ENCODE measurements around the gene KBTBD2.
A peak's percentile ranks its signal among the peaks of the same experiment; 100 is the strongest.
"Not testable (repeated sequence)": the region's sequence is repeated elsewhere in the genome, so short reads cannot be mapped to it uniquely, and the experiment has no call there.

Gene KBTBD2

DNA sequence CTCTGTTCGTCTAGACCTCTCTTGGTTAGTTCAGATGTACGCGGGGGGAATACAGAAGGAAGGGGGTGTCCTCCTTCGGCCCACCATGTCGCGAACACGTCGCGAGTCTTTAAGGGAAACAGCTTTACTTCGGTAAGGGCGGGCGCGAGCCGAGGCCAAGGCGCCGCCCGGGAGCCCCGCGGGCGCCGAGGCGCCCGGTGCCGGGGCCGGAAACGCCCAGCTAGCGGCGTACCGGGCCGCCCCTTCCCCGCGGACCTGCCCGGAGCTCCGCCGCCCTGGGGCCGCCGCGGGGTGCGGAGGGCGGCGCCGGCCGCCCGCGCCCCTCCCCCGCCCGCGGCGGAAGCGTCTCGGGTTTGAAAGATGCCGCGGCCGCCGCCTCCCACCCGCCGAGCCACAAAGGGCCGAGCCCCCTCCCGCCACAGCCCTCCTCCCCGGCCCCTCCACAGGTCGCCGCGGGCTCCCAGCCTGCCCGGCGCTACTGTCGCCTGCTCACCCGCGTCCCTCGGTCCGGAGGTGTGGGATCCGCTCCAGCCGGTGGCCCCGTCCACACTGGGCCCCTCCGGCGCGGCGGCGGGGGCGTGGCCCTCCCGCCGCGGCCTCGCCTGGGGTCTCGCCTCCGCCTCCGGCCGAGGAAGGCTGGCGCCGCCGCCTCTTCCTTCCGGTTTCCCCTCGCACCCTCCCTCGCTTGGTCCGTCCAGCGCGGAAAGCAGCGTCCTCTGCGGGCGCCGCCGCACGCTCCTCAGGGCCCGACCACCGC, at the start of gene KBTBD2:
Gene KBTBD2, minus strand, starts transcription at position 718 of the 757 bp plus-strand sequence. CDS start 12,156 bp downstream, outside the sequence.
- FAIRE-seq (no peak), DNase-seq (ENCODE audit: insufficient read length, low spot score) (peak; percentile 85)

DNA sequence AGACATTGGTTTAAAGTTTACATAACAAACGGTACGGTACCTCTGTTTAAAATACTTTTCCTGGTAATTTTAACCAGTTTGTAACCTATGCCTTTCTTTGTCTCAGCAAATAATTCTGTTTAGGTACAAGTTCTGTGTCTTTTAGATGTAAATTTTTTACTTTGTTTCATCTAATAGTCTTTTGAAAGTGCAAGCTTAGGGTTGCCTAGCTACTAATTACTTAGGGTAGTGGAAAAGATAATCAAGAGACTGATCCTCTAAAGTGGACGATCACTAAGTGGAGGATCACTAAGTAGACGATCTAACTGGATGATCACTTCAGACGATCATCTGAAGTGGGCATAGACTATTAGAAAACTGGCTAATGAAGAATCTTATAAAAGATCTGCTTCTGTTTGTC, 49.6 kb upstream of the KBTBD2 start:
- FAIRE-seq (no peak), DNase-seq (ENCODE audit: insufficient read length, low spot score) (no peak)

DNA sequence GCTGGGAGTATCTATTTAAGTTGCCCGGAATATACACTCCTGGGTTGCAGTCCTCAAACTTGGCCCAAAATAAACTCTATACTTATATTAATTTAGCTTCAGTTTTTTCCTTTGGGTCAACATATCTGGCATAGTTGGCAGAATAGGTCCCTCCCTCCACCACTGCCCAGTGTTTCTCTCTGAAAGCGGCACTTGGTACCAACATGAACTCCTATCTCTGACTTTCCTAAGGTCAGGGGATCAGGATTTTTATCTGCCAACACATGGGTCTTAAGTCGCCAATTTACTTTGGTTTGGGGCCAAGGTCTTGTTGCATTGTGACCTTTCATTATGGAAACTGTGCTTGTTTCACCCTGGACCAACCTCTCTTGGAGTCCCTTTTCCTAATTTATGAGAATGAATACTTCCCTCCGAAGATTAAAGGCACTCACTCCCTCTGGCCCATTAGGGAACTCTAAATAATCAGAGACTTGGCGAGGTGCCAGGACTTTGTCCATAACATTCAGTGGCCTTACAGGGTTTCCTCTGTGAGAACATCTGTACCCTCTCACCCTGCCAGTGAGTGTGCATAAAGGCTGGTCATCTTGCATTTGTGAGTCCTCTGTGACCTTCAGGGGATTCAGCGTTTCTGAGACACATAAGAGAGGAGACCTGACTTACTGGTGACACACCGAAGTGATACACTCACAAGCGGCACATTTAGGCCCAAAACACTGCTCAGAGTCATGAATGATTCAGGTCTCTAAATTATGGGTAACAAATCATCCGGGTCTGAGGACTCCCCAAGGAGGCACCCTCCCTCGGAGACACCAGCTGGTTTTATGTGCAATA, 46.0 kb upstream of the KBTBD2 start:
- DNase-seq (ENCODE audit: insufficient read length, low spot score) (no peak), FAIRE-seq (no peak)

GRCh38 chr7:32936689-32937088, 45.1 kb upstream of the KBTBD2 start:
- FAIRE-seq (no peak), DNase-seq (ENCODE audit: insufficient read length, low spot score) (no peak)

DNA sequence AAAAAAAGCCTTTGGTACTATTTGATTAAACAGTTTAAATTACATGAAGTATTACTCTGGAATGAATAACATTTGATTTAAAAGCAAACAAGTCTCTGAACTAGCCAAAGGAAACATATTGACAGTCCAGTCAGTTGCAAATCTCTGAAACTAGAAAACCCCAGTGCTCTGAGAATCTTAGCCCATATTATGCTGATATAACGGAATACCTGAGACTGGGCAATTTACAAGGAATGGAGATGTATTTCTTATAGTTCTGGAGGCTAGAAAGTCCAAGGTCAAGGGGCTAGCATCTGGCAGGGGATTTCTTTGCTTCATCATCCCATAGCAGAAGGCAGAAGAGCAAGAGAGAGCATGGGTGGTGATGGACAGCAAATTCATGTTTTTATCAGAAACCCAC, 44.0 kb upstream of the KBTBD2 start:
- DNase-seq (ENCODE audit: insufficient read length, low spot score): no peak
- FAIRE-seq: no peak

DNA sequence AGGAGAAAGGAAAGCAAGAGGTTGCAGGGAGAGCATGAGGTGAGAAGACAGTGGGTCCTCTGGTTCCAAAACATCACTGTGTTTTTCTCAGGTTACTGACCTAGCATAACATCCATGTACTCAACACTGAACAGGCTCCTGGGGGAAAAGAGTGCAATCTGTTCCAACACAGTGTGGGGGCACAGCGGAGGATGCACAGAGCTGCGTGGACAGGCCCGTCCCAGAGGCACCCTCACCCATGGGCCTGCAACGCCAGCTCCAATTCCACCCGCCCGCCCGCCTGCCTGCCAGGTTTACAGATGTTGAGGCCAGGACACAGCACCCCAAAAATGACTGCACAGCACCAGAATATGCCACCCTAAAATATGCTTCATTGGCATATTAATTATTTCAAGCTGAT, 38.8 kb upstream of the KBTBD2 start:
- no peak for FAIRE-seq
- DNase-seq (ENCODE audit: insufficient read length, low spot score): no peak

DNA sequence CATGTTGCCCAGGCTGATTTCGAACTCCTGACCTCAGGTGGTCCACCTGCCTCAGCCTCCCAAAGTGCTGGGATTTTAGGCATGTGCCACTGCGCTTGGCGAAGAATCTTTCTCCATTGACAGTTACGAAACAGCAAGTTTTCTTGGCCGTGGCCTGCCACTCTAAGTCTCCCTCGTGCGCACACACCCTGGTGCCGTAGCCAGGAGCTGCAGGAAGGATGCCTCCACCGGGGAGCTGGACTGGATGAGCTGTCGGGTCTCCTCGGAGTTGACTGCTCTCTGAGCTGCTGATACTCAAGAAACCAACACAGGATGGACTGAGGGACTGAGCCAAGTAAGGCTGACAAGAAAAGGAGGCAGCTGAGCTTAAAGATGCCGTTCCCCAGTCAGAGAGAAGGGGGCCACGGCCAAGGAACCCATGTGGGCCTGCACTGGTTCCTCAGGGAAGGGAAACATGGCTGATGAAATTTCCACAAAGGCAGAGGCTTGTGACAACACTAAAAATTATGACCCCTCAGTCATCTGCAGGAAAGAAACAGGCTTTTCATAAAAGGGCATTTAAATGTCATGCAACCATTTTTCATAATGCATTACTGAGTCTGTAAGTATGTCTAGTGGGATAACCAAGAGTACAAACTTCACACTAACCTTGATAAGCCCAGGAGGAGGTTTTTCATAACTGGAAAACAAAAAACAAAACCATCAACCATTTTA, 38.0 kb upstream of the KBTBD2 start:
- FAIRE-seq (no peak), DNase-seq (ENCODE audit: insufficient read length, low spot score) (no peak)

- FAIRE-seq (peak; percentile 60), DNase-seq (ENCODE audit: insufficient read length, low spot score) (no peak)
Observed at GRCh38 chr7:32928785-32929298, 37.3 kb upstream of the KBTBD2 start.

DNA sequence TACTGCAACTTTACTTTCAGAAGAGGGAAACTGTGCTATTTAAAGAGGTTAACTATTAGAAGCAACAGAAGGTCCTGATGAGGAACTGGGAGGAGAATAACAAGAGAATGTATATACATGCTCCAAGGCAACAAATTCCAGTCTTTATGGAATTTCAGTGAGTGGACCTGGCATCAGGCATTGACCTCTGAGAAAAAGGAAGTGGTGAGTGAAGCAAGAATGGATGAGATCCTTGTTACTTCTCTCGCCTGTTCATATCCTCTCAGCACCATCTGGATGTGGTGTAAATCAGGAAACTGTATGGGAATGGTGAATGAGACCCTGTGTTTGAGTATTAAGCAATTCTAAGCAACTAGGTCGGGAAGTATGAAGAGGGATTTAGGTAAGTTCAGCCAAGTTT, 30.3 kb upstream of the KBTBD2 start:
- no peak for DNase-seq (ENCODE audit: insufficient read length, low spot score)

GRCh38 chr7:32916994-32917393, 25.4 kb upstream of the KBTBD2 start:
- DNase-seq (ENCODE audit: insufficient read length, low spot score); FAIRE-seq: not testable (repeated sequence)

More for the DNA sequence above, 30.3 kb upstream of the KBTBD2 start:
- FAIRE-seq: no peak

DNA sequence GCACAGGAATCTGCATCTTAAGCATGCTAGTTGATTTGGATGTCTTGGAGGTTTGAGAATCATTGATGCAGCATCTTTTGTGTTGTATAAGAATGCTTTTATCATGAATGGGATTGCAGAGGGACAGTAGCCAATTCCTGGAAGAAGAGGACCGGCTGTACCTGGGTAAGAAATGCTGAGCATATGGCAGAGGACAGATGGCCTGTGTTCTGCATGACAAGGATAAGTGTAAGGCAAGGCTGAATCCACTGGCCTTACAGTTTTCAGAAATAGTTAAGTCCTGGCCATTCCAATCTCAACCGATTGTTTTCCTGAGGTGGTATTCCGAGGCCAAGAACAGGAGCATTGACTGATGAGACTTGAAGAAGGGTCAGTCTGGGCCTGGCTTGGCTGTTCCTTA, 24.4 kb upstream of the KBTBD2 start:
- FAIRE-seq: no peak

GRCh38 chr7:32915041-32915536, 23.5 kb upstream of the KBTBD2 start:
- FAIRE-seq: no peak

More for the DNA sequence above, 24.4 kb upstream of the KBTBD2 start:
- DNase-seq (ENCODE audit: insufficient read length, low spot score): no peak

GRCh38 chr7:32914184-32914583, 22.6 kb upstream of the KBTBD2 start:
- DNase-seq (ENCODE audit: insufficient read length, low spot score): no peak

More at GRCh38 chr7:32915041-32915536, 23.5 kb upstream of the KBTBD2 start:
- no peak for DNase-seq (ENCODE audit: insufficient read length, low spot score)

GRCh38 chr7:32910195-32910594, 18.6 kb upstream of the KBTBD2 start:
- FAIRE-seq: no peak
- DNase-seq (ENCODE audit: insufficient read length, low spot score): no peak

More at GRCh38 chr7:32914184-32914583, 22.6 kb upstream of the KBTBD2 start:
- no peak for FAIRE-seq

DNA sequence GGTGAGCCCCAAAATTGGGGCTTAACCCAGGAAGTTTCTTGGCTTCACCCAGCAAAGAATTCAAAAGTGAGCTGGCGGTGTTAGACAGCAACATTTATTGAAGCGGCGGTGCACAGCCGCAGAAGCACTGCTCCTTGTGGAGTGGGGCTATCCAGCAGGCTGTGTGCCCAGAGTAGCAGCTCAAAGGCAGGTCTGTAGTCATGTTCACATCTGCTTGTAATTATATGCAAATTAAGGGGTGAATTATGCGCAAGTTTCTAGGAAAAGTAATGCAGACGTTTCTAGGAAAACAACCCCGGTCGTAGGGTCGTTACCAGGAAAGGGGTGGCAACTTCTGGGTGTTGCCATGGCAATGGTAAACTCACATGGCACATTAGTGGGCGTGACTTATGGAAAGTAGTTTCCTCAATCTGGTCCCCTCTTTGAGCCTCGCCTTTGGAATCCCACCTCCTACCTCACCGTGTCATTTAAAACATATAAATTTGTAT, 13.7 kb upstream of the KBTBD2 start:
- DNase-seq (ENCODE audit: insufficient read length, low spot score): no peak
- FAIRE-seq: peak; percentile 70

- DNase-seq (ENCODE audit: insufficient read length, low spot score): no peak
- no peak for FAIRE-seq
Observed at GRCh38 chr7:32901629-32902028, 10.1 kb upstream of the KBTBD2 start.

GRCh38 chr7:32900433-32900995, 9.0 kb upstream of the KBTBD2 start:
- FAIRE-seq (no peak), DNase-seq (ENCODE audit: insufficient read length, low spot score) (no peak)

GRCh38 chr7:32897376-32897775, 5.8 kb upstream of the KBTBD2 start:
- not testable (repeated sequence) for FAIRE-seq; DNase-seq (ENCODE audit: insufficient read length, low spot score)

GRCh38 chr7:32896564-32897347, 5.2 kb upstream of the KBTBD2 start:
- DNase-seq (ENCODE audit: insufficient read length, low spot score) (no peak), FAIRE-seq (no peak)

Data from GM19239 (cell line).